Neutrophil (primary cell): Measurements from ENCODE around the gene GRIK2.

Experiments
- H3K27ac ChIP-seq: fragments of 200-600 bp; sonication (generic); 2 replicates; pipeline ENCODE4 v1.5.1; 2016; ENCODE audit warnings: mild to moderate bottlenecking, moderate library complexity
- H3K27me3 ChIP-seq: fragments of 200-600 bp; sonication (generic); 2 replicates; pipeline ENCODE4 v1.6.0; 2016; ENCODE audit warnings: mild to moderate bottlenecking
- H3K36me3 ChIP-seq: fragments of 200-600 bp; sonication (generic); 2 replicates; pipeline ENCODE4 v1.5.1; 2017
- H3K4me1 ChIP-seq, 2 experiments: fragments of 200-600 bp in 1 of 2; sonication (generic) in 1 of 2; 1 replicate in 1 of 2; 2 replicates in 1 of 2; pipeline versions ENCODE4 v1.5.1 to v1.6.1; 2013 to 2016; ENCODE audit warnings: low read depth in 1 of 2, low read length in 1 of 2, mild to moderate bottlenecking in 1 of 2, moderate library complexity in 1 of 2; ENCODE audit not compliant: control insufficient read depth in 1 of 2, insufficient read depth in 1 of 2
- H3K4me3 ChIP-seq, 2 experiments: fragments of 200-600 bp in 1 of 2; sonication (generic) in 1 of 2; 1 replicate in 1 of 2; 2 replicates in 1 of 2; pipeline ENCODE4 v1.5.1; 2013 to 2016; ENCODE audit warnings: low read depth in 1 of 2, low read length in 1 of 2, mild to moderate bottlenecking in 1 of 2, moderate library complexity in 1 of 2
- H3K9me3 ChIP-seq: fragments of 200-600 bp; sonication (generic); 2 replicates; pipeline ENCODE4 v1.5.1; 2016
- TF ChIP-seq, protein P1 (sequence below): fragments of 200-600 bp; sonication (generic); IDR thresholded peaks from 2 replicates; pipeline ENCODE4 v1.5.1; 2016; ENCODE audit warnings: antibody characterized with exemption

Gene GRIK2

GRCh38 chr6:101588343-101588742 lies 194.8 kb downstream of the GRIK2 start:
- no peaks in the 10 kb centered on the region for H3K36me3 ChIP-seq
- no peaks in the 10 kb centered on the region for H3K9me3 ChIP-seq
- no peaks in the 10 kb centered on the region for H3K4me1 ChIP-seq

DNA sequence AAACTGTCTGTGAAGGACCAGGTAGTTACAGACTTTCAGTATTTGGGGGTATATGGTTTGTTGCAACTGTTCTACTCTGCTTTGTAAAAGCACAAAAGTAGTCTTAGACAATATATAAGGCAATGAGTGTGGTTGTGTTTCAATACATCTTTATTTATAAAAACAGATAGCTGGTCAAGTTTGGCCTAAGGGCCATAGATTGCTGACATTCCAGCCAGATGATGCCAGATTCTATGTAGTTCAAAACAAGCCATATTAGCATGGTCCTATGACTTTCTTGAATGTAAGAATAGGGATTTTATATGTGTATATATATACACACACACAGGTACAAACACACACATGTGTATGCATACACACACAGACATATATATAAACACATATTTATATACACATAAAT lies 201.8 kb downstream of the GRIK2 start:
- Histone ChIP-seq H3K36me3 (no peaks in the 10 kb centered on the region), H3K27ac (no peak overlapping the region), H3K9me3 (no peaks in the 10 kb centered on the region), H3K4me1 (no peaks in the 10 kb centered on the region), H3K27me3 (no peaks in the 10 kb centered on the region), H3K4me3 (no peak overlapping the region)
- TF ChIP-seq, protein P1, sequence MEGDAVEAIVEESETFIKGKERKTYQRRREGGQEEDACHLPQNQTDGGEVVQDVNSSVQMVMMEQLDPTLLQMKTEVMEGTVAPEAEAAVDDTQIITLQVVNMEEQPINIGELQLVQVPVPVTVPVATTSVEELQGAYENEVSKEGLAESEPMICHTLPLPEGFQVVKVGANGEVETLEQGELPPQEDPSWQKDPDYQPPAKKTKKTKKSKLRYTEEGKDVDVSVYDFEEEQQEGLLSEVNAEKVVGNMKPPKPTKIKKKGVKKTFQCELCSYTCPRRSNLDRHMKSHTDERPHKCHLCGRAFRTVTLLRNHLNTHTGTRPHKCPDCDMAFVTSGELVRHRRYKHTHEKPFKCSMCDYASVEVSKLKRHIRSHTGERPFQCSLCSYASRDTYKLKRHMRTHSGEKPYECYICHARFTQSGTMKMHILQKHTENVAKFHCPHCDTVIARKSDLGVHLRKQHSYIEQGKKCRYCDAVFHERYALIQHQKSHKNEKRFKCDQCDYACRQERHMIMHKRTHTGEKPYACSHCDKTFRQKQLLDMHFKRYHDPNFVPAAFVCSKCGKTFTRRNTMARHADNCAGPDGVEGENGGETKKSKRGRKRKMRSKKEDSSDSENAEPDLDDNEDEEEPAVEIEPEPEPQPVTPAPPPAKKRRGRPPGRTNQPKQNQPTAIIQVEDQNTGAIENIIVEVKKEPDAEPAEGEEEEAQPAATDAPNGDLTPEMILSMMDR, result no peak

More at GRCh38 chr6:101588343-101588742, 194.8 kb downstream of the GRIK2 start:
- Histone ChIP-seq H3K4me3 (no peak overlapping the region), H3K27ac (no peak overlapping the region), H3K27me3 (no peaks in the 10 kb centered on the region)
- TF ChIP-seq, protein P1, result no peak

- H3K27me3 ChIP-seq, result no peaks in the 10 kb centered on the region
- no peak overlapping the region for H3K4me3 ChIP-seq
- no peak overlapping the region for H3K27ac ChIP-seq
- H3K36me3 ChIP-seq, result no peaks in the 10 kb centered on the region
- TF ChIP-seq, protein P1, result no peak
- H3K4me1 ChIP-seq, result no peaks in the 10 kb centered on the region
- no peaks in the 10 kb centered on the region for H3K9me3 ChIP-seq
Observed at GRCh38 chr6:101597693-101598092, 204.2 kb downstream of the GRIK2 start.

- TF ChIP-seq, protein P1, result no peak
- Histone ChIP-seq H3K4me1 (no peaks in the 10 kb centered on the region), H3K36me3 (no peaks in the 10 kb centered on the region)
Observed at GRCh38 chr6:101605426-101605825, 211.9 kb downstream of the GRIK2 start.

GRCh38 chr6:101605874-101606273 lies 212.4 kb downstream of the GRIK2 start:
- Histone ChIP-seq H3K4me3 (no peak overlapping the region), H3K27ac (no peak overlapping the region), H3K27me3 (no peaks in the 10 kb centered on the region), H3K4me1 (no peaks in the 10 kb centered on the region), H3K9me3 (no peaks in the 10 kb centered on the region), H3K36me3 (no peaks in the 10 kb centered on the region)
- TF ChIP-seq, protein P1, result no peak

More at GRCh38 chr6:101605426-101605825, 211.9 kb downstream of the GRIK2 start:
- no peak overlapping the region for H3K4me3 ChIP-seq
- H3K27ac ChIP-seq, result no peak overlapping the region
- no peaks in the 10 kb centered on the region for H3K27me3 ChIP-seq
- no peaks in the 10 kb centered on the region for H3K9me3 ChIP-seq
